ENCODE measurements around the gene CUZD1. TPM values are rescaled to one million over a fixed set of nuclear protein-coding genes. Genes with fewer than 3 reads are reported as not detected.

The CUZD1 gene
- total and polyA plus RNA-seq, 2 experiments from 2014 or later = 0.30 TPM; not detected in 1

GRCh38 chr10:122850705-122851640 is 5.3 kb upstream of the CUZD1 start:
- no peaks in the 10 kb centered on the region for H3K36me3 ChIP-seq
- no peaks in the 10 kb centered on the region for H3K9me3 ChIP-seq (ENCODE audit: low read depth)
- no peak overlapping the region for H3K4me3 ChIP-seq
- no peaks in the 10 kb centered on the region for H3K27me3 ChIP-seq
- H3K4me1 ChIP-seq (ENCODE audit: low read depth) = no peaks in the 10 kb centered on the region
- no peak overlapping the region for H3K27ac ChIP-seq
- DNase-seq (ENCODE audit: low read depth in 1 of 2, low spot score in 1 of 2) = peak in 1 of 2 donors; percentile 49
- TF ChIP-seq CTCF (IDR thresholded peaks at IDR 0.05; ENCODE audit: low read depth, low read length) = no peak

GRCh38 chr10:122849900-122850605 is 4.4 kb upstream of the CUZD1 start:
- H3K4me3 ChIP-seq = no peak overlapping the region
- no peak for TF ChIP-seq CTCF (IDR thresholded peaks at IDR 0.05; ENCODE audit: low read depth, low read length)
- no peaks in the 10 kb centered on the region for H3K9me3 ChIP-seq (ENCODE audit: low read depth)
- no peak for DNase-seq (ENCODE audit: low read depth in 1 of 2, low spot score in 1 of 2)
- H3K27ac ChIP-seq = no peak overlapping the region
- H3K4me1 ChIP-seq (ENCODE audit: low read depth) = no peaks in the 10 kb centered on the region
- no peaks in the 10 kb centered on the region for H3K36me3 ChIP-seq
- no peaks in the 10 kb centered on the region for H3K27me3 ChIP-seq

GRCh38 chr10:122849090-122849489 is 3.4 kb upstream of the CUZD1 start:
- Histone ChIP-seq H3K27ac (no peak overlapping the region), H3K9me3 (ENCODE audit: low read depth) (no peaks in the 10 kb centered on the region), H3K27me3 (no peaks in the 10 kb centered on the region), H3K4me3 (no peak overlapping the region), H3K36me3 (no peaks in the 10 kb centered on the region), H3K4me1 (ENCODE audit: low read depth) (no peaks in the 10 kb centered on the region)
- no peak for DNase-seq (ENCODE audit: low read depth in 1 of 2, low spot score in 1 of 2)
- TF ChIP-seq CTCF (IDR thresholded peaks at IDR 0.05; ENCODE audit: low read depth, low read length) = no peak

- no peaks in the 10 kb centered on the region for H3K36me3 ChIP-seq
- no peak overlapping the region for H3K4me3 ChIP-seq
- no peaks in the 10 kb centered on the region for H3K9me3 ChIP-seq (ENCODE audit: low read depth)
- no peak for DNase-seq (ENCODE audit: low read depth in 1 of 2, low spot score in 1 of 2)
- no peak for TF ChIP-seq CTCF (IDR thresholded peaks at IDR 0.05; ENCODE audit: low read depth, low read length)
- no peaks in the 10 kb centered on the region for H3K4me1 ChIP-seq (ENCODE audit: low read depth)
- H3K27me3 ChIP-seq = no peaks in the 10 kb centered on the region
- H3K27ac ChIP-seq = no peak overlapping the region
Measured at GRCh38 chr10:122847782-122848604, 2.3 kb upstream of the CUZD1 start.

GRCh38 chr10:122844146-122844545 is 1.5 kb downstream of the CUZD1 start:
- H3K27ac ChIP-seq = no peak overlapping the region
- H3K4me3 ChIP-seq = no peak overlapping the region
- no peak for DNase-seq (ENCODE audit: low read depth in 1 of 2, low spot score in 1 of 2)
- H3K4me1 ChIP-seq (ENCODE audit: low read depth) = no peaks in the 10 kb centered on the region
- no peaks in the 10 kb centered on the region for H3K27me3 ChIP-seq
- no peaks in the 10 kb centered on the region for H3K36me3 ChIP-seq
- no peaks in the 10 kb centered on the region for H3K9me3 ChIP-seq (ENCODE audit: low read depth)
- TF ChIP-seq CTCF (IDR thresholded peaks at IDR 0.05; ENCODE audit: low read depth, low read length) = no peak
